Endothelial cell of umbilical vein (primary cell): Measurements from ENCODE around the gene TENM4. TPM values are rescaled to one million over a fixed set of nuclear protein-coding genes. Genes with fewer than 3 reads are reported as not detected.

Experiments
- BruUV-seq: library from RNA; stranded (reverse); fragments of 400-500 nt; replicated peaks from 2 replicates; lab custom pipeline; 2021; lab: Mats Ljungman, UMichigan
- CTCF ChIA-PET: fragments of 300-600, 350-600 bp; sonication (Branson Sonifier 250); formaldehyde crosslinking; loops from one replicate; lab custom pipeline; 2021; ENCODE audit warnings: antibody characterized with exemption, inconsistent platforms; lab: Charles Lee
- POLR2A ChIA-PET: fragments of 300-600, 350-600 bp; sonication (Branson Sonifier 250); formaldehyde crosslinking; loops from one replicate; lab custom pipeline; 2021; ENCODE audit warnings: antibody characterized with exemption, inconsistent platforms; lab: Charles Lee
- DNase-seq: peaks from one replicate; pipeline ENCODE4 v3.0.0-alpha.2; 2011; ENCODE audit warnings: low read depth, low spot score
- FAIRE-seq: peaks from 2 replicates; lab custom pipeline; 2011; peaks lifted over from hg19 to GRCh38; lab: Jason Lieb, UNC
- H2AFZ ChIP-seq: 2 replicates; pipeline ENCODE4 v1.6.0; 2012; ENCODE audit warnings: low read depth, low read length, control low read depth, inconsistent platforms
- H3K27ac ChIP-seq: 2 replicates; pipeline ENCODE4 v1.5.1; 2011; ENCODE audit warnings: low read depth, mild to moderate bottlenecking, control low read depth, low read length, moderate library complexity; ENCODE audit not compliant: insufficient read depth
- H3K27me3 ChIP-seq, 2 experiments: 2 replicates each; pipeline versions ENCODE4 v1.6.0 to v1.6.1; 2011; ENCODE audit warnings: low read length in 2 of 2, mixed read lengths in 1 of 2; ENCODE audit not compliant: control insufficient read depth in 2 of 2, insufficient read depth in 2 of 2
- H3K36me3 ChIP-seq, 2 experiments: 2 replicates in 1 of 2; 3 replicates in 1 of 2; pipeline ENCODE4 v1.5.1; 2011; ENCODE audit warnings: low read length in 2 of 2, mild to moderate bottlenecking in 1 of 2, moderate library complexity in 1 of 2; ENCODE audit not compliant: control insufficient read depth in 2 of 2, insufficient read depth in 2 of 2; ENCODE audit errors: extremely low read depth in 1 of 2
- H3K4me1 ChIP-seq: 3 replicates; pipeline ENCODE4 v1.5.1; 2011; ENCODE audit warnings: mild to moderate bottlenecking, low read length; ENCODE audit not compliant: control insufficient read depth, insufficient read depth; ENCODE audit errors: extremely low read depth
- H3K4me2 ChIP-seq: 2 replicates; pipeline ENCODE4 v1.6.1; 2011; ENCODE audit warnings: low read length, control low read depth, mixed read lengths; ENCODE audit not compliant: insufficient read depth
- H3K4me3 ChIP-seq, 3 experiments: fragments of 200-600 bp in 1 of 3; sonication (generic), shearing (Covaris generic) in 1 of 3; replicated peaks in 1 of 3; 2 replicates each; pipeline ENCODE4 v1.5.1; 2011 to 2016; ENCODE audit warnings: control low read depth in 3 of 3, low read length in 3 of 3, mild to moderate bottlenecking in 2 of 3, inconsistent platforms in 1 of 3, low read depth in 1 of 3, moderate library complexity in 1 of 3; ENCODE audit not compliant: insufficient read depth in 1 of 3
- H3K79me2 ChIP-seq: 2 replicates; pipeline ENCODE4 v1.6.0; 2012; ENCODE audit warnings: low read length, inconsistent platforms; ENCODE audit not compliant: control insufficient read depth, insufficient read depth
- H3K9ac ChIP-seq: replicated peaks from 2 replicates; pipeline ENCODE3; 2011; ENCODE audit warnings: low read length, control low read depth; ENCODE audit not compliant: insufficient read depth; ENCODE audit errors: extremely low read depth
- H3K9me1 ChIP-seq: replicated peaks from 3 replicates; pipeline ENCODE4 v1.6.0; 2011; ENCODE audit warnings: mild to moderate bottlenecking, low read length; ENCODE audit not compliant: control insufficient read depth, insufficient read depth; ENCODE audit errors: extremely low read depth
- H3K9me3 ChIP-seq: replicated peaks from 2 replicates; pipeline ENCODE4 v1.5.1; 2012; ENCODE audit warnings: low read length, inconsistent platforms; ENCODE audit not compliant: control insufficient read depth, insufficient read depth
- H4K20me1 ChIP-seq: replicated peaks from 2 replicates; pipeline ENCODE3; 2011; ENCODE audit warnings: mild to moderate bottlenecking, low read length; ENCODE audit not compliant: control insufficient read depth, insufficient read depth; ENCODE audit errors: extremely low read depth
- EZH2 ChIP-seq: IDR thresholded peaks from 2 replicates; pipeline ENCODE4 v1.6.1; 2012; ENCODE audit warnings: borderline replicate concordance, low read depth, mild to moderate bottlenecking, moderate library complexity, low read length, inconsistent platforms; ENCODE audit not compliant: severe bottlenecking
- FOS ChIP-seq: IDR thresholded peaks from 2 replicates; pipeline ENCODE4 v1.6.1; 2011; ENCODE audit warnings: mild to moderate bottlenecking, low read length, moderate library complexity, borderline replicate concordance; ENCODE audit not compliant: insufficient read depth
- GATA2 ChIP-seq: IDR thresholded peaks from 2 replicates; pipeline ENCODE4 v1.7.0; 2011; ENCODE audit warnings: low read depth, mild to moderate bottlenecking, moderate library complexity, mixed read lengths, low read length; ENCODE audit not compliant: insufficient read length, insufficient read depth
- JUN ChIP-seq: IDR thresholded peaks from 2 replicates; pipeline ENCODE4 v1.6.1; 2011; ENCODE audit warnings: borderline replicate concordance, low read depth; ENCODE audit not compliant: insufficient read length, insufficient read depth
- MAX ChIP-seq: IDR thresholded peaks from 2 replicates; pipeline ENCODE4 v1.6.1; 2011; ENCODE audit not compliant: insufficient read depth, insufficient read length
- MYC ChIP-seq: IDR thresholded peaks from one replicate; pipeline ENCODE4 v1.6.1; 2011; ENCODE audit warnings: mild to moderate bottlenecking, low read depth, low read length
- POLR2A ChIP-seq: IDR thresholded peaks from 2 replicates; pipeline ENCODE4 v1.6.1; 2012; ENCODE audit warnings: low read depth, mild to moderate bottlenecking, control low read depth, low read length
- POLR2AphosphoS5 ChIP-seq: IDR thresholded peaks from 2 replicates; pipeline ENCODE4 v1.6.1; 2012; ENCODE audit warnings: low read depth, mild to moderate bottlenecking, control low read depth, low read length, moderate library complexity; ENCODE audit not compliant: insufficient read depth
- dilution Hi-C: fragments of 300-500 bp; cut with MboI; formaldehyde crosslinking; loops from one replicate; pipeline ENCODE4 v1.15.0; 2019; ENCODE audit warnings: low sequenced_read_pairs; ENCODE audit not compliant: extremely low pct_ligation_motif_present
- intact Hi-C: fragments of 100-400 bp; cut with micrococcal nuclease; formaldehyde crosslinking; loops from one replicate; pipeline ENCODE4 v1.10.0; 2022
- polyA plus RNA-seq, 4 experiments: library from polyadenylated mRNA; depleted of rRNA in 3 of 4; stranded (reverse) in 3 of 4; unstranded in 1 of 4; fragments of >200 nt; gene quantifications; 2 replicates each; pipeline versions ENCODE4 v1.2.1 to v1.2.3, GENCODE V29; 2011 to 2012; ENCODE audit warnings: missing spikeins in 1 of 4
- total RNA-seq: library from RNA; stranded (reverse); gene quantifications from 2 replicates; pipeline ENCODE4 v1.2.3, GENCODE V29; 2021
- TF ChIP-seq, protein P1 (sequence below), 2 donors: IDR thresholded peaks; 1 replicate in 1 of 2; 2 replicates in 1 of 2; pipeline ENCODE4 v1.5.1; 2011; ENCODE audit warnings: low read length in 2 of 2, mild to moderate bottlenecking in 2 of 2, moderate library complexity in 2 of 2, control low read depth in 1 of 2, inconsistent platforms in 1 of 2, low read depth in 1 of 2; ENCODE audit not compliant: insufficient read depth in 1 of 2; ENCODE audit errors: extremely low read depth in 1 of 2

The TENM4 gene
- total and polyA plus RNA-seq, 2 donors (not counting 3 experiments of a cell fraction or from before 2014, with no cell fraction given): 0.06 to 0.27 TPM

DNA sequence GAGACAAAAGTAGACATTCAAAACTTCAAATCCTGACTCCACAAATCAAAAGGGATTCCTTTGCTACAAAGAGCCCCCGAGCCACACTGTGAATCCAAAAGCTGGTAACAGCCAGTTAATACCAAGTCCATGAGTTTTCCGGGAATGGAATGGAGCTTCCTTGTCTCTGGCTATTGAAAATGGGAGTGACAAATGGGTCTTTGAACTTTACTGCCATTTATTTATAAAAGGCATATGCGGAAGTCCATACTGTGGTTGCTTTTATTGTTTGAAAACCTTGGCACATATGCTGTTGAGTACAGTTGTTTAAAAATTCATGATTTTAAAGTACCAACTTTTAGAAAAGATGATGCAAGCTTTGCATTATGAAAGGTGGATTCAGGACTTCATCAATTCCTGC, 659.9 kb downstream of the TENM4 start:
- H3K27me3 ChIP-seq: no peaks in the 10 kb centered on the region
- H2AFZ ChIP-seq: no peak overlapping the region
- H3K9me3 ChIP-seq: no peaks in the 10 kb centered on the region
- H3K27ac ChIP-seq: no peak overlapping the region
- no peak overlapping the region for H3K4me2 ChIP-seq
- H3K4me3 ChIP-seq: no peak overlapping the region
- DNase-seq: no peak
- intact Hi-C loops: no loop called here
- no peaks in the 10 kb centered on the region for H3K79me2 ChIP-seq
- FAIRE-seq: no peak
- no peaks in the 10 kb centered on the region for H3K36me3 ChIP-seq
- no peak for TF ChIP-seq FOS
- TF ChIP-seq POLR2AphosphoS5: no peak
- TF ChIP-seq MAX: no peak
- no peak for TF ChIP-seq JUN
- no peak for TF ChIP-seq EZH2
- TF ChIP-seq GATA2: no peak
- no peak for TF ChIP-seq MYC
- TF ChIP-seq POLR2A: no peak
- TF ChIP-seq, protein P1, sequence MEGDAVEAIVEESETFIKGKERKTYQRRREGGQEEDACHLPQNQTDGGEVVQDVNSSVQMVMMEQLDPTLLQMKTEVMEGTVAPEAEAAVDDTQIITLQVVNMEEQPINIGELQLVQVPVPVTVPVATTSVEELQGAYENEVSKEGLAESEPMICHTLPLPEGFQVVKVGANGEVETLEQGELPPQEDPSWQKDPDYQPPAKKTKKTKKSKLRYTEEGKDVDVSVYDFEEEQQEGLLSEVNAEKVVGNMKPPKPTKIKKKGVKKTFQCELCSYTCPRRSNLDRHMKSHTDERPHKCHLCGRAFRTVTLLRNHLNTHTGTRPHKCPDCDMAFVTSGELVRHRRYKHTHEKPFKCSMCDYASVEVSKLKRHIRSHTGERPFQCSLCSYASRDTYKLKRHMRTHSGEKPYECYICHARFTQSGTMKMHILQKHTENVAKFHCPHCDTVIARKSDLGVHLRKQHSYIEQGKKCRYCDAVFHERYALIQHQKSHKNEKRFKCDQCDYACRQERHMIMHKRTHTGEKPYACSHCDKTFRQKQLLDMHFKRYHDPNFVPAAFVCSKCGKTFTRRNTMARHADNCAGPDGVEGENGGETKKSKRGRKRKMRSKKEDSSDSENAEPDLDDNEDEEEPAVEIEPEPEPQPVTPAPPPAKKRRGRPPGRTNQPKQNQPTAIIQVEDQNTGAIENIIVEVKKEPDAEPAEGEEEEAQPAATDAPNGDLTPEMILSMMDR (IDR thresholded peaks at IDR 0.05; ENCODE audit: extremely low read depth in 1 of 2, insufficient read depth in 1 of 2, low read depth in 1 of 2, low read length in 2 of 2): no peak
- H4K20me1 ChIP-seq: no peaks in the 10 kb centered on the region
- POLR2A ChIA-PET: no interaction called here
- dilution Hi-C loops: no loop called here
- CTCF ChIA-PET: interaction anchor here (1.5 kb wide), 2 partner anchors 18 to 135 kb away, joined by 3 to 5 read pairs; no protein-coding TSS in a partner anchor
- H3K4me1 ChIP-seq: no peaks in the 10 kb centered on the region
- no peak overlapping the region for H3K9ac ChIP-seq
- no TSS peak for BruUV-seq
- H3K9me1 ChIP-seq: no peaks in the 10 kb centered on the region
